NCI-H1694 treated with DMSO at 0.1 percent for 48 hours (cell line): ENCODE measurements around the gene IFIT2.
"Not testable (repeated sequence)": the region's sequence is repeated elsewhere in the genome, so short reads cannot be mapped to it uniquely, and the experiment has no call there.

ENCODE experiments used
- DNase-seq: peaks from one replicate; lab custom pipeline; 2025; lab: John Stamatoyannopoulos, UW

Gene IFIT2

GRCh38 chr10:89341649-89342048 is 39.8 kb downstream of the IFIT2 start:
- no peak for DNase-seq

- no peak for DNase-seq
Measured at GRCh38 chr10:89342206-89342958, 40.5 kb downstream of the IFIT2 start.

- DNase-seq: no peak
Measured at GRCh38 chr10:89343089-89343767, 41.4 kb downstream of the IFIT2 start.

- no peak for DNase-seq
Measured at GRCh38 chr10:89344156-89344555, 42.3 kb downstream of the IFIT2 start.

GRCh38 chr10:89345367-89346000 is 43.6 kb downstream of the IFIT2 start:
- DNase-seq: no peak

GRCh38 chr10:89346405-89347254 is 44.8 kb downstream of the IFIT2 start:
- DNase-seq: no peak

- no peak for DNase-seq
Measured at GRCh38 chr10:89347701-89348457, 46.0 kb downstream of the IFIT2 start.

GRCh38 chr10:89348481-89348880 is 46.6 kb downstream of the IFIT2 start:
- DNase-seq: no peak

- DNase-seq: no peak
Measured at GRCh38 chr10:89348975-89349374, 47.1 kb downstream of the IFIT2 start.

GRCh38 chr10:89350631-89351315 is 48.9 kb downstream of the IFIT2 start:
- DNase-seq: not testable (repeated sequence)

GRCh38 chr10:89351412-89351779 is 49.5 kb downstream of the IFIT2 start:
- no peak for DNase-seq

- no peak for DNase-seq
Measured at GRCh38 chr10:89351780-89352597, 50.1 kb downstream of the IFIT2 start.

GRCh38 chr10:89352802-89353201 is 51.0 kb downstream of the IFIT2 start:
- DNase-seq: no peak

GRCh38 chr10:89355394-89355931 is 53.6 kb downstream of the IFIT2 start:
- DNase-seq: no peak

- DNase-seq: no peak
Measured at GRCh38 chr10:89357096-89357495, 55.2 kb downstream of the IFIT2 start.

- DNase-seq: no peak
Measured at GRCh38 chr10:89357975-89358374, 56.1 kb downstream of the IFIT2 start.
